AG10803 (cell line): ENCODE data around the gene ADGRG2.

ENCODE experiments used
- DNase-seq: peaks from one replicate; pipeline ENCODE4 v3.0.0; 2010; ENCODE audit warnings: low read depth
- H3K4me3 ChIP-seq: 2 replicates; pipeline ENCODE4 v1.5.1; 2011; ENCODE audit warnings: mild to moderate bottlenecking, low read length, control low read depth
- CTCF ChIP-seq: conservative IDR thresholded peaks from 2 replicates; pipeline ENCODE4 v1.5.1; 2011; ENCODE audit warnings: mild to moderate bottlenecking, low read length, control low read depth, inconsistent platforms

The ADGRG2 gene

GRCh38 chrX:18995221-18995620 lies 127.0 kb downstream of the ADGRG2 start:
- peak; percentile 63 for DNase-seq
- TF ChIP-seq CTCF: no peak
- no peak overlapping the region for H3K4me3 ChIP-seq

DNA sequence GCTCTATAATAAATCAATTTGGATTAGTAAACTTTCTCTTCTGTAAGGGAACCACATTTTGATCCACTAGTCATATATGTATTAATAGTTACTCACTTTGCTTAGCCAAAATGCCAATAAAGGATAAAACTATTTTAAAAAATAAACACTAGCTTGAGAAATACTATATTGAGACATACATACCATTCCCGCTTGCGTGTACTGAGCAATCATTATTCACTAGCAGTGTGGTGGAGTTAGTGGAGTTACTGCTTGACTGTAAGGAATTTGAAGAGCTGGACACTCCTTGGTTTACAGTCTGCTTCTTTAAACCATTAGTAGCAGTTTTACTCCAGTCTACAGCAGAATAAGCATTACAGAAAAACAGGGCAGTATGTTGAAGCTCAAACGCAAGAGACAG lies 127.6 kb downstream of the ADGRG2 start:
- TF ChIP-seq CTCF: no peak
- peak; percentile 86 for DNase-seq
- H3K4me3 ChIP-seq: no peak overlapping the region

DNA sequence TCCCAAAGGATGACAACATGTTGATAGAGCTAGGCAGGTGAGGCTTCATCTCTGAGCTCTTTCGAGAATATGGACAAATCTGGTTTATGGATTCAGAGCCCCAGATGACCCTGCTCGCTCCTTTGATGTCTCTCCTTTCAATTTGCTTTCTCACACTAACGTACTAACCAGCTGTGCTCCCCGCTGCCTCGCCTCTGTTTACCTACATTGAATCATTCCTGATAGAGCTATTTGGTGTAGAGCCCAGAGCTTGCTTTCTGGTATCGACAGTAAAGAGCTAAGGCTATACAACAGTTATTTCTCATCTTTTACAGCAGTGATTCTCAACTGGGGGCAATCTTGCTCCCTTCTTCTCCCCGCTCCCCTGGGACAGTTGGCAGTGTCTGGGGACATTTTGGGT lies 129.4 kb downstream of the ADGRG2 start:
- TF ChIP-seq CTCF: no peak

DNA sequence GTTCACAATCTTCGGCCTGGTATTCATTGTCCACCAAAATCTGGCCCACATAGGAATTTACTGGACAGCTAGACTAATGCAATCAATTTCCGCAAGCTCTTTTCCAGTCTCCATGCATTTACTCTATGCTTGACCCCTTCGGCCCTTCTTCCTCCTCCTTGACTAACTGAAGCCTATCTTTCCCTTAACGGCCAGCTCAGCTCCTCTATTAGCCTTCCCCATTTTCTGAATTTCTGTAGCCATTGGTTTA lies 137.2 kb downstream of the ADGRG2 start:
- TF ChIP-seq CTCF: no peak
- DNase-seq: no peak
- peak overlapping the region; percentile 67 for H3K4me3 ChIP-seq

More for the DNA sequence above, 129.4 kb downstream of the ADGRG2 start:
- no peak for DNase-seq
- no peak overlapping the region for H3K4me3 ChIP-seq

DNA sequence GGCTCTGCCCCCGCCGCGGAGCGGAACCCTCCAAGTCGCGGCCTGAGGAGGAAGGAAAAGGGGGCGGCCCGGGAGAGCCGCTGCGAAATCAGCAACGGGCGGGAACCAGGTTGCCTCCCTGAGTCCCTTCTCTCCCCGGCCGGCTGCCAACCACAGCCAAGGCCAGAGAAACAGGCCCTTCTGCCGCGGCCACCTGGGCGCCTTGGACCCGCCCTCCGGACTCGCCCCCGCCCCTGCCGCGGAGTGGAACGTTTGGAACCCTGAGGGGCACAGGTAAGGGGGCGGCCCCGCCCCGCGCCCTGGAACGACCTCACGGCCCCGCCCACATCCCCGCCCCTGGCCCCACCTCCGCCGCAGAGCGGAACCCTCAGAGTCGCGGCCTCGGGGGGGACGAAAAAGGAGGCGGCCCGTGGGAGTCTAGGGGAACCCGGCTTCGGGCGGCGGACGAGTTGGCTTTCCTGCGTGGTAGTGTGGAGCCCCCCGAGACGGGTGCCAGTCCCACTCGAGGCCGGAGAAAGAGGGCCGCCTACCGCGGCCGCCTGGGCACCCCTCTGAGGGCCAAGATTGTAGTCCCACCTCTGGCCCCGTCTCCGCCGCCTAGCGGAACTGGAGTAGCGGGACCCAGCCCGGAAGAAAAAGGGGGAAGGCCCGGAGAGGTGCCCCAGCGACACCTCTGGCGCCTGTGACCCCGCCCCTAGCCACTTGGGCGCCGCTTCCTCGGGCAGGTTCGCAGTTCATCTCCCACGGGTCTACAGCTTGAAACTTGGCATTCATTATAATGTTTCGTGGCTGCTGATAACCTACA lies 137.7 kb downstream of the ADGRG2 start:
- DNase-seq: peak; percentile 65
- peak; percentile 40 for TF ChIP-seq CTCF
- H3K4me3 ChIP-seq: peak overlapping the region; percentile 67

DNA sequence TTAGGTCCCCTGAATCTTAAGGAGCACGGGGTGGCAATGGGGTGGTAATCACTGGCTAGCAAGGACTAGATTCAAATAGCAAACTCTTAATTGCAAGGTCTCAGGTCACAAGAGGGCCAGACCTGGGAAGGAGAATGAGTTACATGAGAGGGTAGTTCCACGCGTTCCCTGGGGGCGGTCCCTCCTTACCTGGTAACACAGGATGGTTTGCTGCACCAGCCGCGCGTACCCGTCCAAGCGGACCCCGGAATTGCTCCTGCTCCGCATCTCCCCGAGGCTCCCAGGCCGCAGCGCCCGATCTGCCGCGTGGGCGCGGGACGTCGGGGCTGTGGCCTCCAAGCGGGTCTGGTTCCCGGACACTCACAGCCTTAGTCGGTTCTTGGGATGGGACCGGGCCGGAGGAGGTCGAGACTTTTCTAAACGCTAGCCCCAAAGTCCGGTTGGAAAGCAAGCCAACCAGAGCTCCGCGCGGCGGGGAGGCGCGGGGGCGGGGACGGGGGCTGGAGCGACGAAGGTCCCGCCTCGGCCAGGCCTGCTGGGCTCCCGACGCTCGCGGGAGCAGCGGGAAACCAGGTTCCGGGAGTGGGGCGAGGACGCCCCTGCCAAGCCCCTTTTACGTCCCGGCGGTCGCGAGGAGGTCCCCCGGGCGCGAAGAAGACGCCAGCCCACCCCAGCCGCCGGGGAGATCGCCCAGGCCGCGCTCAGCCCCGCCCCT lies 138.4 kb downstream of the ADGRG2 start, which contains the start of gene PHKA2:
TSS of gene PHKA2 (minus strand) at position 449 of the 715 bp plus-strand sequence. CDS start at position 267, 182 bp downstream.
- peak within 1 kb of the TSS; percentile 67 for H3K4me3 ChIP-seq
- peak; percentile 35 for DNase-seq

More for the DNA sequence above, 138.4 kb downstream of the ADGRG2 start, which contains the start of gene PHKA2:
- no peak for TF ChIP-seq CTCF
